HG02642 (cell line): ENCODE measurements around the gene GSTM2.
"Not testable (repeated sequence)": the region's sequence is repeated elsewhere in the genome, so short reads cannot be mapped to it uniquely, and the experiment has no call there.

Experiments used
- ATAC-seq: cut with Tn5 transposase; IDR thresholded peaks from one replicate; pipeline ENCODE4 v1.9.1; 2021; ENCODE audit warnings: mild to moderate bottlenecking; ENCODE audit not compliant: unreplicated experiment, poor library complexity

GSTM2 gene

DNA sequence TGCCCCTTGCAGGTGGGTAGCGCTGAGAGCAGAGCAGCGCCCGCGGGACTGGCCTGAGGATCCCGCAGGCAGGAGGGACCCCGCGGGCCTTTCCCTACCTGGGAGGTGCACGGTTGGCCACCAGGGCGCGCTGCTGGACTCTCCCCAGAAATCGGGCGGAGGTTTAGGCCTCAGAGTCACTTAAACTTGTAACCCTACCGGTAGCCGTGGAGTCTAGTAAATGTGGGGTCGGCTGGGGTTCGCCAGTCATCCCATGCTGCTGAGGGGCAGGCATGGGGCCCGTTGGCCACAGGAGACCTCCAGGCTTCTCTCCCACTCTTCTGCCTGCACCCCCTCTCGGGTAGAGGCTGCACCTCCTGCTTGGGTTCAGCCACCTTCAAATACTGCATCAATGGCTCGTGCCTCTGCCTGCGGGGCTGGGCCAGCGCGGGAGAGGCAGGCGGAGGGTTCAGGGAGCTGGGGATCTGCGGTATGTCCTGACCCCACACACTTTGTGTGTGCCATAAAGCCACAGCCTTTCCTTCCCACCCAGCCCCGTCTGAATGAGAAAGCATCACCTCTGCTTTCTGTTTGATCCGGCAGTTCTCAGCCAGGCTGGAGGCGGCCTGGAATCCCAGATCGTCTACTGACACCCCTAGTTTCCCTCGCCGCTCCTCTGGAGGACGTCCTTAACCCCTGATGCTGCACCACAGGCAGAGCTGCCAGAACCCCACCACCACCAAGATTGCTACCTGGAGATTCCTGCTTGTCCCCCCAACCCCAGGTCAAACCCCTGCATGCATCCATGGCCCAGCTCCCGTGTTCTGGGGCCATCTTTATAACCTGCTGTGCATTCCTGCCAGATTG is 24.2 kb upstream of the GSTM2 start:
- peak; percentile 92 for ATAC-seq

DNA sequence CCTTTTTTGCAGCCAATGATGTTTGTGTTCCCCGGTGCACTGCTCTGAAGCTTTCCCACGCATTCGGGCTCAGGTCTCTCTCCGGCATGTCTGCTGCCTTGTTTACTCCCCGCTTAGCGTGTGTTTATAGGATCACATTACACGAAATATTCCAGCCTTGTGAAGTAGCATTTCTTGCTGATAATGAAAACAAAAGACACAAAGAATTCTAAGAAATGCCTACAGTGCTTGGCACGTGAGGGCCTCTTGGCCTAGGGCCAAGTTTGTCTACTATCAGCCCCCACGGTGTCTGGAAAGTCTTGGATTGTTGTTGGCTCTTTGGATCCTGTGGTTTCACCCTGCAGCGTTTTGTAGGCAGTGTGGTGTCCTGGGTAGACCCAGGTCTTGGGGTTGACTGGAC is 23.2 kb upstream of the GSTM2 start:
- no peak for ATAC-seq

DNA sequence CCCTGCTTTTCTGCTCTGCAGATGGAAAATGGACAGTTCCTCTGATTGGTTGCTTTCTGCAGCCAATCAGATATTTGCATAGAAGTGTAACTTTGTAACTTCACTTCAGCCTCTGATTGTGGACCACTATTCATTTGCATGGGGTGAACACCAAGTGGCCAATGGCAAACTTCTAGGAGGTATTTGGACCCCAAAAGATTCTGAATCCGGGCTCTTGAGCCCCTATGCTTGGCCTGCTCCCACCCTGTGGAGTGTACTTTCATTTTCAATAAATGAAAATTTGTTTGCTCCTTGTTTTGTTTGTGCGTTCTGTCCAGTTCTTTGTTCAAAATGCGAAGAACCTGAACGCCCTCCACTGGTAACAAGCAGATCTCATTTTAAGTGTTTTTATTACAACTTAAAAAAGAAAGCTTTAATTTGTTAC is 18.4 kb upstream of the GSTM2 start:
- ATAC-seq, result no peak

DNA sequence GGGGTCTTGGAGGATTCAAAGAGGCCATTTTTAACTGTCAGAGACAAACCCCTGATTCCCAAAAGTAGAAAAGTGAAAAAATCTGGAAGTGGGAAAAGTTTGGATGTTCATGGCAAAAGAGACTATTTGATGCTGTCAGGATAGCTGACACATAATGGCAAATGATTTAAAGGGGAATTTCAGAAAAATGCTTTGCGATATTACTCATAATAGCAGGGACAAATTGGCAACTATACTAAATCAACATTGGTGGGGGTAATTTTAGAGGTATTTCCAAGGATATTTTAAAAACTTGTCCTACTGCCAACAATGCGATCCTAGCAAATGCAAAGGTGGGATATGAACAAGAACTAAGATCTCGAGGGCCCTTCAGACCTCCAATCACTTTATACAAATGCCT is 17.2 kb upstream of the GSTM2 start:
- ATAC-seq, result no peak

DNA sequence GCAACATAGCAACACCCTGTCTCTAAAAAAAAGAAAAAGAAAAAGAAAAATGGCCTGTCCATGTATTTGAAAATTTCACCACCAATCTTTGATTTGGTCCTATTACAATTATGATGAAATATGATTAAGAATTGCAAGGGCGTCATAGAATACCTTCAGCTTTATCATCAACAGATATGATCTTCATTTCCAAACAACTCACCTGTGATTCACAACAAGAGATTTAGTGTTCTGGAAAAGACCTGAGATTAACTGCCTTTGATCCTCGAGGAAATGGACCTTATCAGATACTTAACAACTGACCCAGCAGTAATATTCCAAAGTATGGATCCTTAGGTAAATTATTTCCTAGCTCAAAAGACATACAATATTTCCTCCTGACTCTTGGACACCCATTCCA is 15.5 kb upstream of the GSTM2 start:
- no peak for ATAC-seq

DNA sequence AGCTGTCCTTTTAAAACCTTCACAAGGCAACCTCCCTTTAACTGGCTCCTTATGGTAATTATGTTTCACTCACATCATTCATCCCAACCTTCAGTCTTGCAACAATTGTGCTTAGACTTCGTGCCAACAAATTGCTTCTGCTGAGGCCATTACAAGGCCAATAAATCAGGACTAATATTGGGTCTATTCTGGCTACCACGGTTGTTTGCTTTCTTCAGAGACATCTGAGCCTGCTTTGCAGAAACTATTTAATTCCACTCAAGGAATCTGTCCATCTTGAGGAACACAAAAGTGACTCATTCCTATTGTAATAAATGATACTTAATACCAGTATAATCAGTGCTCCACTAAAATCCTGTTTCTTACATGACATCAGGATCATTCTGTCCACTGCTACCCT is 14.6 kb upstream of the GSTM2 start:
- ATAC-seq, result no peak

DNA sequence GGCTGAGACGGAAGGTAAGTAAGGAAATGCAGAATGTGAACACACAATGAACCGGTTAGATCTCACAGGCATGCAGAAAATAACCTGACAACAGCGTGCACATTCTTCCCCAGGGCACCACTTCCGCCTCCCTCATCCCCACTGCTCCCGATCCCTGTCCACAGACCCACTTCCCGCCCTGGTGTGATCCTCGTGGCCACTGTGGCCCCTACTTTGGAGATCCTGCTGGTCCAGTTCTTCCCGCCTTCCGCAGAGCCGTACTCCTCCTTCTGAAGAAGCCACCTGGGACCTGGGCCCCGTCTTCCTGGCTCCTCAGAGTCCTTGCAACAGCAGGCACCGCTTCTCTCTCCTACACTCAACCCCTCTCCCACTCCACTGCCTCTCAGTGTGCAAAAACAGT is 13.3 kb upstream of the GSTM2 start:
- ATAC-seq, result no peak

DNA sequence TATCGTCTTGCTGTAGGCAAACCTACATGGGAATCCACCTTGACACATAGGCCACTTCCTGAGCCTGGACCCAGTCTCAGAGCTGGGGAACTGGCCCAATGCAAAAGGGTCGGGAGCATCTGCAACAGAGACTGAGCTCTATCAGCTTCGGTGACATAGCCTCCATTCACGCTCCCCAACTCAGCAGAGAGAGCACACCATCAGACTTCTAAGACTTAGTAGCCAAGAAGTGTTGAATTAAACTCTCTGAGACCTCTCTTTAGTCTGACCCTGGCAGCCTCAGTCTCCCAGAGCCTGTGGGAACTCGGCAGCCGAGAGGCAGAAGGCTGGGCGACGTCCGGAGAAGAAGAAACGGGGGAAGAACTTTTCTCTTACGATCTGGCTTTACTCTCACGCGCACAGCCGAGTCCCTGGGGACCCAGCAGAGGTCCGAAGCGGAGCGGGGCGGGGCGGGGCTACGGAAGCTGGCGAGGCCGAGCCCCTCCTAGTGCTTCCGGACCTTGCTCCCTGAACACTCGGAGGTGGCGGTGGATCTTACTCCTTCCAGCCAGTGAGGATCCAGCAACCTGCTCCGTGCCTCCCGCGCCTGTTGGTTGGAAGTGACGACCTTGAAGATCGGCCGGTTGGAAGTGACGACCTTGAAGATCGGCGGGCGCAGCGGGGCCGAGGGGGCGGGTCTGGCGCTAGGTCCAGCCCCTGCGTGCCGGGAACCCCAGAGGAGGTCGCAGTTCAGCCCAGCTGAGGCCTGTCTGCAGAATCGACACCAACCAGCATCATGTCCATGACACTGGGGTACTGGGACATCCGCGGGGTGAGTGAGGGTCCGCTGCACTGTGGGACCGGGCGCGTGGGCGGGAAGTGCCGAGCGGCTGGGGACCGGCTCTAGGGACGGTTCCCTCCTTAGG is 12.0 kb upstream of the GSTM2 start, which contains the start of gene GSTM4:
Gene GSTM4 (plus strand): TSS at position 485 of the 905 bp plus-strand sequence. CDS start 291 bp downstream, at position 776.
- peak; percentile 91 for ATAC-seq

DNA sequence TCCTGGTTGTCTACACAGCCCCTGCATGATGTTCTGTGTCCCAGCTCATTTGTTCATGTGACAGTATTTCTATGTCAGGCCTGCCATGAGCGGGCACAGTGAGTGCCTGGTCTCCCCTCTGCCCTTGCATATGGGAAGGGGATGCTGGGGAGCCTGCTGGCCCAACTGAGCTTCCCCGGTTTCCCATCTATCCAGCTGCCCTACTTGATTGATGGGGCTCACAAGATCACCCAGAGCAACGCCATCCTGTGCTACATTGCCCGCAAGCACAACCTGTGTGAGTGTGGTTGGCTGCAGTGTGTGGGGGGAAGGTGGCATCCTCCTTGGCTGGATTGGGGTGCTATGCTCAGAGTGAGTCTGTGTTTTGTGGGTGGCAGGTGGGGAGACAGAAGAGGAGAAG is 10.5 kb upstream of the GSTM2 start:
- ATAC-seq, result no peak

DNA sequence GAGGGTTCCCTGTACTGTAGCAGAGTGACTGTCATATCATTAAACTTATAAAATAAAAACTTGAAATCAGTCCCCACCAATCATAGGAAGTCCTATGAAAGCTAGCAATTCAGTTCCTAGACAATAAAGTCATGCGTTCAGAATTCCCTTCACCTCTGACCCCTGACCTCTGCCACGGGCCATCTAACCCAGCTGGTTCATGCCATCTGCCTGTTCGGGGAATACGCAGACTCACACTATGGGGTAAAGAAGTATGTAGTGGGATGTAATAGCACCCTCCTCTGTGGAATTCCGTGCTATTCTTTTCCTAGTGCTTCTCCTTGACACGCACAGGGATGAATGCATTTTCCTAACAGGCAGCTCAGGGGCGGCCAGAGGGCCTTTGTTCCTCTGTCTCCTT is 9.9 kb upstream of the GSTM2 start:
- no peak for ATAC-seq

DNA sequence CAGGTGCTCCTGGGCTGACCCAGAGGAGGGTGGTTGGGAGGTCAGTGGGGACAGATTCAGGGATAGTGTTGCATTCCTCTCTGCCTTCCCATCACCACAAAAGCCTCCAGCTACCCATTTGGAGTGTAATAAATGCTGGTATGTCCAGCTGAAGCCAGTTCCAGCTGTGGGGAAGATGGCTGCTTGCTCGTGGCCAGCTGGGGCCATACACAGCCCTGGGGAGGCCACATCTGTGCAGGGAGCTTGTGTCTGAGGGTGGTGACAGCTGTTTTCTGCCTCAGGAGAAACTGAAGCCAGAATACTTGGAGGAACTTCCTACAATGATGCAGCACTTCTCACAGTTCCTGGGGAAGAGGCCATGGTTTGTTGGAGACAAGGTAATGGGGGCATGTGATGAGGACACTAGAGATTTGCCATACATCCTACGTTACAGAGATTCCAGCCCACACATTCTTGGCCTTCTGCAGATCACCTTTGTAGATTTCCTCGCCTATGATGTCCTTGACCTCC is 9.3 kb upstream of the GSTM2 start:
- ATAC-seq, result no peak

DNA sequence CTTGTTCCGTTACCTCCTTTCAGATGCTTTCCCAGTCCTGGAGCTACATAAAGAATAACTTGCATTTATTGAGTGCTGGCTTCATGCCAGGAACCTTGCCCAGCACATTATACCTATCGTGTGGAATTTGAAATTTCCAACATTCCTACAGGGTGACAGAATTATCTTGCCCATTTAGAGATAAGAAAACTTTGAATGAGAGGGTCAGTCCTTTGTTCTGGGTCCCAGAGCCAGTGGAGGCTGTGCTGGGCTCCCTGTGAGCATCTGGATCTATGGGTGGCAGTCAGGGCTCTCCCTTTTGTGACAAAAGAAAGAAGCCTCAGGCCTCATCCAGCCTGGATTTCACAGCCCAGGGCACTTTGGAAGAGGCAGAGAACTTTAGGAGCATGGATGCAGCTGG is 8.7 kb upstream of the GSTM2 start:
- no peak for ATAC-seq

DNA sequence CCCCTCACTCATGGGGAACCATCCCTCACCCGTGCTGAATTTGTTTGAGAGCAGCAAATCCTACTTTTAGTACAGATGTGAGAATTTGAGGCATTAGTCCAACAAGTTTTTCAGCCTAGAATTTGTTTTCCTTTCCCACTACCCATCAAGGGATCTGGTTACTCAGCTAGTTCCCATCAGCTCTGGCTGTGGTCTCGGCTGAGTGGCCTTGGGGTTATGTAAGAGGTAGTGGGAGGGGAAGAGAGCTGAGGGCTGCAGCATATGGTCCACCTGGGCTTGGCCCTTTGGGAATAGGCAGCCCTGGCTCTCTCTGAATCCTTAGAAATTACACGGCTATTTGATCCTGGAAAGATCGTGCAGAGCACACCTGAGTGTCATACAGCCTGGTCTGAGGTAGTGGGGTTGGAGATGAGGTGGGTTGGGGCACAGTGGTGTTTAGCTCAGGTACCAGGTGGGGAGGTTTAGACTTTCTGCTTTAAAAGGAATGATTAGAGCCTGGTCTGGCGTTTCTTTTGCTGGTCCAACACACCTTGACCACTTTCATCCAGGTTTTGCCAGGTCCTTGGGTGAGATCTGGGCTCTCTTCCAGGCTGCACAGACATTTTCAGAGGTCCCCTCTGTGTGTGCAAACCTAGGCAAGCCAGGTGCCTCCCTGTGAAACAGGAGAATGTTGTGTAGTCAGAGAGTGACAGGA is 7.7 kb upstream of the GSTM2 start:
- no peak for ATAC-seq

DNA sequence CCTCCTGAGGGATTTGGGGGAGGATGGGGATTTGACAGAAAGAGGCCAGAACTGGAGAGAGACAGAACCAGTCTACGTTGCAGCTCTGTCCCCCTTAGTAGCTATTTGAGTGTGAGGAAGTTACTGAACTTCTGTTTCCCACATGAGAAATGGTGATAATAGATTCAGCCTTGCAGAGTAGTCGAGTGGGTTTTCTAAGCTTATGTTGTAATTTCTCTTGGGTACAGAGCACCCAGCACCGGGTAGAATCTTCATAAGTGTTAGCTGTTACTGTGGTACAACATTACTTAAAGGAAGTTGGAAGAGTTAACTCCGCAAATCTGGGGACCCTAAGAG is 7.2 kb upstream of the GSTM2 start:
- not testable (repeated sequence) for ATAC-seq

DNA sequence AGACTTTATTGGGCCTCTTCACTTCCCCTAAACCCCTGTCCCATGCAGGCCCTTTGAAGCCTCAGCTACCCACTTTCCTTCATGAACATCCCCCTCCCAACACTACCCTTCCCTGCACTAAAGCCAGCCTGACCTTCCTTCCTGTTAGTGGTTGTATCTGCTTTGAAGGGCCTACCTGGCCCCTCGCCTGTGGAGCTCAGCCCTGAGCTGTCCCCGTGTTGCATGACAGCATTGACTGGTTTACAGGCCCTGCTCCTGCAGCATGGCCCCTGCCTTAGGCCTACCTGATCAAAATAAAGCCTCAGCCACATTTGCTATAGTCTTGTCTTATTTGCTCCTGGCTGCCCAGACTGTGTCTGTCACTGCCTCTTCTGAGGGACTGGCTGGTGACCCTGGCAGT is 6.5 kb upstream of the GSTM2 start:
- ATAC-seq, result no peak

DNA sequence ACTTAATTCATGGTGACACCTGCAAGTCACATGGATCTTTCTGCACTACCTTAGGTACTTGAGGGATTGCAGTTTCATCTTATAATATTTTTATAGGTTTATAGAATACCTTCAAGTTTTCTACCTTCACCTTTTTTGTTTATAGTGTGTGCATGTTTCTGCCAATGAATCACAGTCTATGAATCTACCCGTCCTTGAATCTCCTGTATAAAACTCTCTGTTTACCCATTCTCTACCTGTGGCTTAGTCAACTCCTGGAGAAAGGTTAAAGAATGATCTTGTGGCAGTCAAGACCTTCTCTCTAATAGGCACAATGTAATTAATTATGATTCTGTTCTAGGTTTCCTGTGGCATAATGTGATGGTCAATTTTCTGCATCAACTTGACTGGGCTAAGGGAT is 3.2 kb upstream of the GSTM2 start:
- no peak for ATAC-seq

DNA sequence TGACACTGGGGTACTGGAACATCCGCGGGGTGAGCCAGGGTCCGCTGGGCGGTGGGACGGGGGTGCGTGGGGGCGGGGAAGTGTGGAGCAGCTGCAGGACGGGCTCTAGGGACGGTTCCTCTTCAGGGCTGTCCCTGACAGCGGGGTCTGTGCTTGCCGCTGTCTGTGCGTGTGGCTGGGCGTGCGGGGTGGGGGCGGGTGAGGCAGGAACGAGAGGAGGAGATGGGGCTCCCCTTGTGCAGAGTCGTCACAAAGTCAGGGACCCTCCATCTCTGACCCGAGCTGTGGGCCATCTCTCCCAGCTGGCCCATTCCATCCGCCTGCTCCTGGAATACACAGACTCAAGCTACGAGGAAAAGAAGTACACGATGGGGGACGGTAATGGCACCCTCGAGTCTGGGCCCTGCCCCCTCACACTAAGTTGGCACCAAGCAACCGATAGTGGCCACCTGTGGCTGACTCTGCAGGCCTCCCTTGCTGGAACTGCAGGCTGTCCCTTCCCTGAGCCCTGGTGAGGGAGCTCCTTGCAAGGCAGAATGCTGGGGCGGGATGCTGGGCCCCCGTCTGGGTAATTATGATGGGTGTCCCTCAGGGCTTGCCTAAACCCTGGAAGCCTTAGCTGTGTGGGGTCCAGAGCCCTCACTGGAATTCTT is 392 bp downstream of the GSTM2 start:
- ATAC-seq, result no peak

DNA sequence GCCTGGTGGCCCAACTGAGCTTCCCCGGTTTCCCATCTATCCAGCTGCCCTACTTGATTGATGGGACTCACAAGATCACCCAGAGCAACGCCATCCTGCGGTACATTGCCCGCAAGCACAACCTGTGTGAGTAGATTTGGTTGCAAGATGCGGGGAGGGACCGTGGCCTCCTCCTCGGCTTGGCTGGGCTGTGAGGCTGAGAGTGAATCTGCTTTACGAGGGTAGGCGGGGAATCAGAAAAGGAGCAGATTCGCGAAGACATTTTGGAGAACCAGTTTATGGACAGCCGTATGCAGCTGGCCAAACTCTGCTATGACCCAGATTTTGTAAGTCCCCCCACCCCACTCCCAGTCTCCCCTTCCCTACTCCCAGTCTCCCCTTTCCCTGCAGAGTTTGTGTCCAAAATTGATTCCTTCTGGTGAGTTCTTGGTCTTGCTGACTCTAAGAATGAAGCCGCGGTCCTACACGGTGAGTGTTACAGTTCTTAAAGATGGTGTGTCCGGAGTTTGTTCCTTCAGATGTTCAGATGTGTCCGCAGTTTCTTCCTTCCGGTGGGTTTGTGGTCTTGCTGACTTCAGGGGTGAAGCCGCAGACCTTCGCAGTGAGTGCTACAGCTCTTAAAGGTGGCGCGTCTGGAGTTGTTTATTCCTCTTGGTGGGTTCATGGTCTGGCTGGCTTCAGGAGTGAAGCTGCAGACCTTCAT is 1.5 kb downstream of the GSTM2 start:
- ATAC-seq, result no peak

DNA sequence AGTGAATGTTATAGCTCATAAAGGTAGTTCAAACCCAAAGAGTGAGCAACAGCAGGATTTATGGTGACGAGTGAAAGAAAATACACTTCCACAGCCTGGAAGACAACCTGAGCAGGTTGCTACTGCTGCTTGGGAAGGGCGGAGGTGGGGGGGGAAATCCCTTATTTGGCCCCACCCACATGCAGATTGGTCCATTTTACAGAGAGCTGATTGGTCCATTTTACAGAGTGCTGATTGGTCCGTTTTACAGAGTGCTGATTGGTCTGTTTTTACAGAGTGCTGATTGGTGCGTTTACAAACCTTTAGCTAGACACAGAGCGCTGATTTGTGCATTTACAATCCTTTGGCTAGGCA is 2.1 kb downstream of the GSTM2 start:
- not testable (repeated sequence) for ATAC-seq

DNA sequence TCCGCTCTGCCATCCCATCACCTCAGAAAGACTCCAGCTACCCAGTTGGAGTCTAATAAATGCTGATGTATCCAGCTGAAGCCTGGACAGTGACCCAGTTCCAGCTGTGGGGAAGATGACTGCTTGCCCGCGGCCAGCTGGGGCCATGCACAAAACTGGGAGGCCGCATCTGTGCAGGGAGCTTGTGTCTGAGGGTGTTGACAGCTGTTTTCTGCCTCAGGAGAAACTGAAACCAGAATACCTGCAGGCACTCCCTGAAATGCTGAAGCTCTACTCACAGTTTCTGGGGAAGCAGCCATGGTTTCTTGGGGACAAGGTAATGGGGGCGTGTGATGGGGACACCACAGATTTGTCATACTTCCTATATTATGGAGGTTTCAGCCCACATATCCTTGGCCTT is 3.2 kb downstream of the GSTM2 start:
- ATAC-seq, result no peak
